ENCODE results near the gene SLC2A6. TPM values are rescaled to one million over a fixed set of nuclear protein-coding genes. Genes with fewer than 3 reads are reported as not detected.

SLC2A6 gene
- total RNA-seq, 1 donor from 2014 or later = 2.0 TPM

GRCh38 chr9:133426011-133426410 lies 52.9 kb downstream of the SLC2A6 start:
- H3K4me3 ChIP-seq = no peak overlapping the region
- intact Hi-C loops (cut with micrococcal nuclease) = no loop called here
- H3K27me3 ChIP-seq (ENCODE audit: low read depth) = peaks cover 52% of the 10 kb centered on the region
- TF ChIP-seq, protein P1, sequence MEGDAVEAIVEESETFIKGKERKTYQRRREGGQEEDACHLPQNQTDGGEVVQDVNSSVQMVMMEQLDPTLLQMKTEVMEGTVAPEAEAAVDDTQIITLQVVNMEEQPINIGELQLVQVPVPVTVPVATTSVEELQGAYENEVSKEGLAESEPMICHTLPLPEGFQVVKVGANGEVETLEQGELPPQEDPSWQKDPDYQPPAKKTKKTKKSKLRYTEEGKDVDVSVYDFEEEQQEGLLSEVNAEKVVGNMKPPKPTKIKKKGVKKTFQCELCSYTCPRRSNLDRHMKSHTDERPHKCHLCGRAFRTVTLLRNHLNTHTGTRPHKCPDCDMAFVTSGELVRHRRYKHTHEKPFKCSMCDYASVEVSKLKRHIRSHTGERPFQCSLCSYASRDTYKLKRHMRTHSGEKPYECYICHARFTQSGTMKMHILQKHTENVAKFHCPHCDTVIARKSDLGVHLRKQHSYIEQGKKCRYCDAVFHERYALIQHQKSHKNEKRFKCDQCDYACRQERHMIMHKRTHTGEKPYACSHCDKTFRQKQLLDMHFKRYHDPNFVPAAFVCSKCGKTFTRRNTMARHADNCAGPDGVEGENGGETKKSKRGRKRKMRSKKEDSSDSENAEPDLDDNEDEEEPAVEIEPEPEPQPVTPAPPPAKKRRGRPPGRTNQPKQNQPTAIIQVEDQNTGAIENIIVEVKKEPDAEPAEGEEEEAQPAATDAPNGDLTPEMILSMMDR (IDR thresholded peaks at IDR 0.05; ENCODE audit: borderline replicate concordance) = no peak
- no peak overlapping the region for H3K27ac ChIP-seq (replicated peaks)
- peaks cover 8% of the 10 kb centered on the region for H3K4me1 ChIP-seq
- DNase-seq = no peak
- H3K36me3 ChIP-seq = peaks cover 5% of the 10 kb centered on the region
- no peaks in the 10 kb centered on the region for H3K9me3 ChIP-seq (replicated peaks)

GRCh38 chr9:133425049-133425632 lies 53.8 kb downstream of the SLC2A6 start:
- no peak for DNase-seq

GRCh38 chr9:133424187-133424586 lies 54.7 kb downstream of the SLC2A6 start:
- Histone ChIP-seq H3K9me3 (replicated peaks) (no peaks in the 10 kb centered on the region), H3K27ac (replicated peaks) (no peak overlapping the region), H3K36me3 (peaks cover 5% of the 10 kb centered on the region), H3K4me1 (peaks cover 8% of the 10 kb centered on the region), H3K27me3 (ENCODE audit: low read depth) (peaks cover 44% of the 10 kb centered on the region), H3K4me3 (no peak overlapping the region)
- TF ChIP-seq, protein P1 (IDR thresholded peaks at IDR 0.05; ENCODE audit: borderline replicate concordance) = no peak
- intact Hi-C loops (cut with micrococcal nuclease) = no loop called here
- no peak for DNase-seq

More at GRCh38 chr9:133425049-133425632, 53.8 kb downstream of the SLC2A6 start:
- Histone ChIP-seq H3K9me3 (replicated peaks) (no peaks in the 10 kb centered on the region), H3K27me3 (ENCODE audit: low read depth) (peaks cover 51% of the 10 kb centered on the region), H3K27ac (replicated peaks) (no peak overlapping the region), H3K36me3 (peaks cover 5% of the 10 kb centered on the region), H3K4me3 (no peak overlapping the region), H3K4me1 (peaks cover 8% of the 10 kb centered on the region)
- TF ChIP-seq, protein P1 (IDR thresholded peaks at IDR 0.05; ENCODE audit: borderline replicate concordance) = no peak
- intact Hi-C loops (cut with micrococcal nuclease) = no loop called here

DNA sequence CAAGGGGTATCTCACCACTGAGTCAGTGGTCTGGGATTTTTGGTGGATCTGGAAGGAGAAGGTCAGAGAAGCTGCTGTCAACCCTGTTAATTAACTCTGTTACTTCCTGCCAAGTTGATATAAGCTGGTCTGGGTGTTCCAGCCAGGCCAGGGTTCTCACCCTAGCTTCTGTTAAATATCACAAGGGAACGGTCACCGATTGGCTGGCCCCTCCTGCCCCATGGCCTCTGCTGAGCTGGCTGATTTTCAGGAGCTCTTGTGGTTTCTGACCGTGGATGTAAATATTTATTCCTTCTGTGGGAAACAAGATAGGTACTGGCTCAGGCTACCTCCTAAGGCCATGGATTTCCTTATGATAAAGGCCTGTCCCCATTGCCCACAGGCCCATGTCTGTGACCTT lies 55.7 kb downstream of the SLC2A6 start:
- H3K27ac ChIP-seq (replicated peaks) = no peak overlapping the region
- intact Hi-C loops (cut with micrococcal nuclease) = no loop called here
- H3K36me3 ChIP-seq = peaks cover 5% of the 10 kb centered on the region
- peaks cover 34% of the 10 kb centered on the region for H3K27me3 ChIP-seq (ENCODE audit: low read depth)
- TF ChIP-seq, protein P1 (IDR thresholded peaks at IDR 0.05; ENCODE audit: borderline replicate concordance) = no peak
- no peak for DNase-seq
- no peak overlapping the region for H3K4me3 ChIP-seq
- peaks cover 8% of the 10 kb centered on the region for H3K4me1 ChIP-seq
- H3K9me3 ChIP-seq (replicated peaks) = no peaks in the 10 kb centered on the region

DNA sequence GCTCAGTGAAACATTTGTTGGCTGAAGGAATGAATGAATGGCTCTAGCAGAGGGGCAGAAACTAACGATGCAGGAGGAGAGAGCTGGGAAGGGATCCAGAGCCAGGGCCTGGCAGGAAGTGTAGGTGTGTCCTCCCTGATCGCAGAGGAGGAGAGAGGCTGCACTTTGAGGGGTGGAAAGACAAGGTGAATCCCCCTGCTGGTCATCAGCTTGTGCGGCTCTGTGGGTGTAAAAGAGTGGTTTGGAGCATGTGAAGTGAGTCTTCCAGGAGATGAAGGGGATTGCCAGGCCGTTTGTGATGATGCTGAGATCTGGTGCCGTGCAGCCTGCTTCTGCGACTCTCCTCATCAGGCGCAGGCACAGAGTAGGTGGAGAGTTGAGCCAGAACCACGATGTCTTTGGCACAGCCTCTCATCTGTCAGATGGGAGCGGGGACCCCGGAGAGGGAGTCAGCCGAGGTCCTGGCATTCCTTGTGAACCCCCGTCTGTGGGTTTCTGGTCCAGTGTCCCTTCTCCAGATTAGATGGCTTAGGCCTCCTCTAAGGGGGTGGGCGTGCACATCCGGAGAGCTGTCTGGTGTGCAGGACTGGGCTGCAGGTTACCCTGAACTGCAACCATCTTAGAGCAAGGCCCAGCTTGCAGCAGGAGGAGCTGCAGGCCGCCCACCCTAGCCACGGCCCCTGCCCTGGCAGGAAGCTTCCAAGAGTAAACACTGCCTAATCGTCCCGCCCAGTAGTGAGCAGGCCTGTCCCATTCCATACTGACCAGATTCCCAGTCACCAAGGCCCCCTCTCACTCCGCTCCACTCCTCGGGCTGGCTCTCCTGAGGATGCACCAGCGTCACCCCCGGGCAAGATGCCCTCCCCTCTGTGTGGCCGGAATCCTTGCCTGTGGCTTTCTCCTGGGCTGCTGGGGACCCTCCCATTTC lies 57.0 kb downstream of the SLC2A6 start, which contains the start of gene ADAMTS13:
TSS of gene ADAMTS13 (plus strand) at position 753 of the 928 bp plus-strand sequence. CDS start at position 830, 77 bp downstream.
- TF ChIP-seq, protein P1 (IDR thresholded peaks at IDR 0.05; ENCODE audit: borderline replicate concordance) = no peak
- Histone ChIP-seq H3K27ac (replicated peaks) (no peak within 1 kb of the TSS), H3K27me3 (ENCODE audit: low read depth) (peaks cover 21% of the 10 kb centered on the region), H3K36me3 (peaks cover 5% of the 10 kb centered on the region), H3K9me3 (replicated peaks) (no peaks in the 10 kb centered on the region), H3K4me1 (peaks cover 19% of the 10 kb centered on the region), H3K4me3 (no peak within 1 kb of the TSS)
- intact Hi-C loops (cut with micrococcal nuclease) = no loop called here
- DNase-seq = no peak

Other genes starting within 250 kb of the SLC2A6 start
- gene ABO, start 203.9 kb downstream of the SLC2A6 start, total RNA-seq = 2.3 TPM
- 11.6 TPM for gene SURF6, start 142.9 kb downstream of the SLC2A6 start, total RNA-seq
- gene MED22, start 131.0 kb downstream of the SLC2A6 start, total RNA-seq = 18.4 TPM
- 859 TPM for gene RPL7A, start 130.9 kb downstream of the SLC2A6 start, total RNA-seq
- gene SURF1, start 122.6 kb downstream of the SLC2A6 start, total RNA-seq = 60.7 TPM
- gene SURF2, start 122.5 kb downstream of the SLC2A6 start, total RNA-seq = 17.4 TPM
- gene SURF4, start 103.0 kb downstream of the SLC2A6 start, total RNA-seq = 61.9 TPM
- not detected for gene STKLD1, start 102.7 kb downstream of the SLC2A6 start, total RNA-seq
- gene REXO4, start 61.1 kb downstream of the SLC2A6 start, total RNA-seq = 16.5 TPM
- gene ADAMTS13, start 56.7 kb downstream of the SLC2A6 start, total RNA-seq = 3.1 TPM
- 11.5 TPM for gene CACFD1, start 19.1 kb downstream of the SLC2A6 start, total RNA-seq
- gene MYMK, start 45.9 kb upstream of the SLC2A6 start, total RNA-seq = not detected
- 6.0 TPM for gene ADAMTSL2, start 55.6 kb upstream of the SLC2A6 start, total RNA-seq
- not detected for gene FAM163B, start 130.3 kb upstream of the SLC2A6 start, total RNA-seq
- not detected for gene DBH, start 157.3 kb upstream of the SLC2A6 start, total RNA-seq